HG03159 (cell line): ENCODE measurements around the gene KCNC4.

Experiments
- ATAC-seq: cut with Tn5 transposase; IDR thresholded peaks from one replicate; pipeline ENCODE4 v1.9.1; 2021; ENCODE audit warnings: mild to moderate bottlenecking, moderate library complexity; ENCODE audit not compliant: unreplicated experiment

Gene KCNC4

GRCh38 chr1:110209715-110210603 lies at the start of gene KCNC4:
TSS of gene KCNC4 (plus strand) at chr1:110210314. CDS start at chr1:110211500, 1,186 bp downstream.
- peak; percentile 79 for ATAC-seq

GRCh38 chr1:110160538-110161100 lies 49.5 kb upstream of the KCNC4 start:
- ATAC-seq: no peak

- ATAC-seq: no peak
Measured at GRCh38 chr1:110161165-110161564, 48.9 kb upstream of the KCNC4 start.

- ATAC-seq: no peak
Measured at GRCh38 chr1:110161849-110162248, 48.3 kb upstream of the KCNC4 start.

GRCh38 chr1:110163591-110163990 lies 46.5 kb upstream of the KCNC4 start:
- ATAC-seq: no peak

GRCh38 chr1:110164725-110165350 lies 45.3 kb upstream of the KCNC4 start:
- no peak for ATAC-seq

- no peak for ATAC-seq
Measured at GRCh38 chr1:110165761-110166231, 44.3 kb upstream of the KCNC4 start.

GRCh38 chr1:110166861-110167260 lies 43.3 kb upstream of the KCNC4 start:
- ATAC-seq: no peak

- ATAC-seq: no peak
Measured at GRCh38 chr1:110170766-110171733, 39.1 kb upstream of the KCNC4 start.

- ATAC-seq: no peak
Measured at GRCh38 chr1:110172001-110172400, 38.1 kb upstream of the KCNC4 start.

- ATAC-seq: no peak
Measured at GRCh38 chr1:110173466-110174105, 36.5 kb upstream of the KCNC4 start.

- ATAC-seq: no peak
Measured at GRCh38 chr1:110174961-110175360, 35.2 kb upstream of the KCNC4 start.

- no peak for ATAC-seq
Measured at GRCh38 chr1:110176299-110176956, 33.7 kb upstream of the KCNC4 start.

- no peak for ATAC-seq
Measured at GRCh38 chr1:110177775-110178174, 32.3 kb upstream of the KCNC4 start.

GRCh38 chr1:110183642-110184167 lies 26.4 kb upstream of the KCNC4 start:
- no peak for ATAC-seq

- no peak for ATAC-seq
Measured at GRCh38 chr1:110184446-110184845, 25.7 kb upstream of the KCNC4 start.

- no peak for ATAC-seq
Measured at GRCh38 chr1:110185181-110185580, 24.9 kb upstream of the KCNC4 start.

GRCh38 chr1:110186558-110186957 lies 23.6 kb upstream of the KCNC4 start:
- ATAC-seq: no peak

- no peak for ATAC-seq
Measured at GRCh38 chr1:110187139-110187890, 22.8 kb upstream of the KCNC4 start.
